Activated CD4-positive, alpha-beta T cell treated with anti-CD3 and anti-CD28 coated beads, Interleukin-2, Interleukin-6, amounts not matched to agents 100 ng/mL and 50 ng/mL, durations not matched to agents 16 hours and 8 hours (primary cell): Measurements from ENCODE around the gene LIMK1.
"Not testable (repeated sequence)": the region's sequence is repeated elsewhere in the genome, so short reads cannot be mapped to it uniquely, and the experiment has no call there.

Experiments used
- DNase-seq: peaks from one replicate; pipeline ENCODE4 v3.0.0-alpha.2; 2020

LIMK1 gene

GRCh38 chr7:74083117-74083876, at the start of gene LIMK1:
Gene LIMK1 (plus strand): TSS chr7:74083804. CDS start chr7:74083991, 187 bp downstream.
- DNase-seq: peak; percentile 86

- DNase-seq: no peak
Measured at GRCh38 chr7:74037609-74038008, 46.0 kb upstream of the LIMK1 start.

- no peak for DNase-seq
Measured at GRCh38 chr7:74038194-74038961, 45.2 kb upstream of the LIMK1 start.

DNA sequence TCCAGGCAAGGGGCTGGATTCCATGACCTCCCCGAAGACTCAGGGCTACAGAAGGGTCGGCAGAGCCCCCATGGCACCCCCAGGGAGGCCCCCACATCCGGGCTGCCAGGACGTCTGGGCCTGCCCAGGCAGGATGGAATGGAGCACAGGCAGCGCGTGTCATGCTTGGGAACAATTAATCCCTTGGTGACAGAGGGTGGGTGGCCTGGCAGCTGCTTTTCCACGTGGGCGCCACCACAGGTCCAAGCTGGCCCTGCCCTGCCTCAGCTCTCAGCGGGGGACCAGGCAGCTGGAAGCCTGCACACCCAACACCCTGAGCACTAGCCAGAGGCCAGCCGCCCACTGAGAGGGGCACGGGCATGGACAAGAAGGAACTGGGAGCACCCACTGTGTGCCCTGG, 44.3 kb upstream of the LIMK1 start:
- DNase-seq: no peak

- no peak for DNase-seq
Measured at GRCh38 chr7:74040101-74040790, 43.4 kb upstream of the LIMK1 start.

DNA sequence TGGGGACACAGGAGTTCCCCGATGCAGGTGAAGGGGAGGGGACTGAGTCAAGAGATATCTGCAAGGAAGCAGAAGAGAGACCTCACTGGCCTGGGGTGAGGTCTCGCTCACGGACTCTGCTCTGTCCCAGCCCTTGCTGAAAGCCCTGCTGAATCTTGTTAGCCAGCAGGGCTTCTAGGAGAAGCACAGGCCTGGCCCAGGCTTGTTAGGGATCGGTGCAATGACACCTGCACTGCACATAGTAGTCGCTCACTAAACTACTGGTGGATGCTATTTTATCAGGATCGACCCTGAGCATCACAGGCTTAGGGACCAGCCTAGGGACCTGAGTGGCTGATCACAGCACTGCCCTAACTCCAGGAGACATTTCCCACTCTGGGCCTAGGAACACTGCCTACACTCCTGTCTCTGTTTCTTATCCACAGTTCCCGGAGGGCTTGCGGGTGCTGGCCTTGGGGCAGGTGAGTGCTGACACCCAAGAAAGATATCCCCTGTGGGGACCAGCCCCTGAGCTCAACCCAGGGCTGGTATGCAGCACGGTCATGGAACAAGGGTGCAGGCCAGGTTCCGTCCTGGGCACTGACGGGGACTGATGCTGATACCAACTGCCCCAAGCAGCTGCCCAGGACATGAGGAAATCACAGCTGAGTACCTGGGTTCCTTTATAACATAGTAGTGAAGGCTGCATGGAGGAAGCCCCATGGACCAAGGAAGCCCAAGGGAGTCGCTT, 42.6 kb upstream of the LIMK1 start:
- no peak for DNase-seq

GRCh38 chr7:74042746-74043522, 40.7 kb upstream of the LIMK1 start:
- no peak for DNase-seq

DNA sequence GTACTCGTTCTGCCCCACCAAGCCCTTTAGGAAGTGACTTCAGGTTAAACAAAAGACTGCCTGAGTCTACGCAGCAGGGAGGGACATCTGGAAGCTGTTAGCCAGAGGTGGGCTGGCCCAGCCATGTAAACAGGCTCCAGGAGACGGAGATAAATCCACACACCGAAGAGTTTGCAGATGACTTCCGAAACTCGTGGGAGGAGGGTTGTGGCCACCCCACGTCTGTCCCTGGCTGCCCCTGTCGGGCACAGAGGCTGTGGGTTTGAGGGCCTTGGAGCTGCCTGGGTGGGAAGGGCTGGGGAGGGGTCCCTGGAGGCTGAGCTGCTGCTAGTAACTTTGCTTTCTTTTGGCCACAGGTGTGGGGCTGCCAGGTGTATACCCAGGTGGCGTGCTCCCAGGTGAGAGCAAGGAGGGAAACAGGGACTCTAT, 40.1 kb upstream of the LIMK1 start:
- DNase-seq: no peak

GRCh38 chr7:74044366-74045350, 38.9 kb upstream of the LIMK1 start:
- DNase-seq: no peak

GRCh38 chr7:74046581-74046980, 37.0 kb upstream of the LIMK1 start:
- DNase-seq: not testable (repeated sequence)

- no peak for DNase-seq
Measured at GRCh38 chr7:74047804-74048380, 35.7 kb upstream of the LIMK1 start.

GRCh38 chr7:74048999-74049599, 34.5 kb upstream of the LIMK1 start:
- no peak for DNase-seq

- no peak for DNase-seq
Measured at GRCh38 chr7:74049997-74050798, 33.4 kb upstream of the LIMK1 start.

DNA sequence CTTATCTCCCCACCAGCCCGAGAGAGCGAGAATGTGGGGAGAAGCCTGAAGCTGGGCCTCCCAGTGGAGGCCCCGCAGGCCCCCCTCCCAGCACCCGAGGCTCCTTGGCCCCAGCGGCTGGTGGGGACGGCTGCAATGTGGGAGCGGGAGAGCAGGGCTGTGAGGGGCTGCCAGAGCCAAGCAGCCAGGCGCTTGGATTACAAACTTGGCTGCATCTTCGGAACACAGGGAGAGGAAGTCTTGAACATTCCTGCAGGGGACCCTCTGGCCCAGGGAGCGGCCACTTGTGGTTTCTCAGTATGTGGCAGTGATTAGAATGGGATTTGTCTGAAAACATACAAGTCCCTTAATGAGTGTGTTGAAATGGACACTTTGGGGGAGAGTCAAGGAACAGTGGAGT, 32.4 kb upstream of the LIMK1 start:
- no peak for DNase-seq

GRCh38 chr7:74051629-74052410, 31.8 kb upstream of the LIMK1 start:
- DNase-seq: no peak

DNA sequence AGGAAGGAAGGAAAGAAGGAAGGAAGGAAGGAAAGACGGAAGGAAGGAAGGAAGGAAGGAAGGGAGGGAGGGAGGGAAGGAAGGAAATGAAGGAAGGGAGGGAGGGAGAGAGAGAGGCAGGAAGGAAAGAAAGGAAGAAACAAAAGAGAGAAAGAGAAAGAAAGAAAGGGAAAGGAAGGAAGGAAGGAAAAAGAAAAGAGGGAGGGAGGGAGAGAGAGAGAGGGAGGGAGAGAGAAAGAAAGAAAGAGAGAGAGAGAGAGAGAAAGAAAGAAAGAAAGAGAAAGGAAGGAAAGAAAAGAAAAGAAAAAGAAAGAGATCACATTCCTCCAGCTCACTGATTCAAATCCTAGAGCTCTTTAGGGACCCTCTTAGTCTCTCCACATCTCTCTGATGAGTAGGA, 31.0 kb upstream of the LIMK1 start:
- DNase-seq: no peak

DNA sequence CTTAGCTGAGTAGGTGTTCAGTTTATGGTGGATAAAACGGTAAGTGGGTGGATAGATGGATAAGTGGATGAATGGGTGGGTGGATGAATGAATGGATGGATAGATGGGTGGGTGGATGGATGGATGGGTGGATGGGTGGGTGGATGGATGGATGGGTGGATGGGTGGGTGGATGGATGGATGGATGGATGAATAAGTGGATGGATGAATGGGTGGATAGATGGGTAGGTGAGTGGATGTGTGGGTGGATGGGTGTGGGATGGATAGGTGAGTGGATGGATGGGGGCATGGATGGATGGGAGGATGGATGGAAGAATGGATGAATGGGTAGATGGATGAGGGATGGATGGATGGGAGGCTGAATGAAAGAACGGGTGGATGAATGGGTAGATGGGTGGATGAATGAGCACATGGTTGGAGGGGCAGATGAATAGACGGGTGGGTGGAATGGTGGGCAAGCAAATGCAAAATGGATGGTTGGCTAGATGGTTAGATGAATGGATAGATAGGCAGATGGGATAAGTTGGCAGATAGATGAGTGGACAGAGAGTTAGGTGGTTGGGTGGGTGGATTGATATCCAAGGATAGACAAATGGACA, 29.9 kb upstream of the LIMK1 start:
- no peak for DNase-seq
